Measurements from ENCODE around the gene CRYBB1.

CRYBB1 gene

DNA sequence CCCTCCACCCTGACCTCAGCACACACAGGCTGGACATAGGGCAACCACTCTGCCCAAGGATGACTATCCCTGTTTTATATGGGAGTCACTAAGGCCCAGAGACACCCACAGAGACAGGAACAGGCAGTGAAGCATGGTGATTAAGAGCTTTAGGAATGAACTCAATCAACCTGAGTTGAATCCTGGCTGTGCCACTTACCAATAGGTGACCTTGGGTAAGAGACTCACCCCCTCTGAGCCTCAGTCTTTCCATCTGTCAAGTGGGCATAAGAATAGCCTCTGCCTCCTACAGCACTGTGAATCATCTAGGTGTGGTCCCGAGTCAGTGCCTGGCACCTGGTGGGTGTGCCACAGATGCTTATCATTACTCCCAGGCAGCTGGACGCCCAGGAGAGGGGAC lies 6.8 kb downstream of the CRYBB1 start:
- H3K4me3 Mint-ChIP-seq: peak overlapping the region; percentile 70
- DNase-seq (ENCODE audit: low spot score in 2 of 2) (no peak), ATAC-seq (replicated peaks; ENCODE audit: extremely low read depth, poor library complexity, severe bottlenecking) (no peak)
- H3K27me3 Mint-ChIP-seq: no peaks in the 10 kb centered on the region
- no peaks in the 10 kb centered on the region for H3K9me3 Mint-ChIP-seq
- peak overlapping the region; percentile 0 for H3K27ac Mint-ChIP-seq (ENCODE audit: low read depth)
- H3K4me1 Mint-ChIP-seq: peaks cover 39% of the 10 kb centered on the region
- no peaks in the 10 kb centered on the region for H3K36me3 Mint-ChIP-seq (ENCODE audit: insufficient read depth)

- Mint-ChIP-seq H3K27me3 (no peaks in the 10 kb centered on the region), H3K27ac (ENCODE audit: low read depth) (peak overlapping the region; percentile 0), H3K36me3 (ENCODE audit: insufficient read depth) (no peaks in the 10 kb centered on the region), H3K9me3 (no peaks in the 10 kb centered on the region), H3K4me3 (peak overlapping the region; percentile 70), H3K4me1 (peaks cover 39% of the 10 kb centered on the region)
- ATAC-seq (replicated peaks; ENCODE audit: extremely low read depth, poor library complexity, severe bottlenecking) (peak; percentile 82), DNase-seq (ENCODE audit: low spot score in 2 of 2) (peak in 1 of 2 donors; percentile 33)
These were observed 7.5 kb downstream of the CRYBB1 start for GRCh38 chr22:26610072-26610958.

DNA sequence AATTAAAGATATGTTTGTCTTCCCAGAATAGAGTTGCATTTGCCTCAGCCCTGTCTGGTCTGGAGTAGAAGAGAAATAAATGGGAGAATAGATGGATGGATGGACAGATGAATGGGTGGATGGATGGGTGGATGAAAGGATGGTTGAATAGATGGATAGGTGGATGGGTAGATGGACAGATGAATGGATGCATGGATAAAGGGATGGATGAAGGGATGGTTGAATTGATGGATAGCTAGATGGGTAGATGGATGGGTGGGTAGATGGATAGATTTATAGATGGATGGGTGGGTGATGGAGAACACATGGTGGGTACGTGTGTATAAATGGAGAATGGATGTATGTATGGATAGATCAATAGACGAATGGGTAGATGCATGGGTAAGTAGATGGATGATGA lies 8.5 kb downstream of the CRYBB1 start:
- H3K9me3 Mint-ChIP-seq: no peaks in the 10 kb centered on the region
- no peaks in the 10 kb centered on the region for H3K27me3 Mint-ChIP-seq
- no peak overlapping the region for H3K4me3 Mint-ChIP-seq
- ATAC-seq (replicated peaks; ENCODE audit: extremely low read depth, poor library complexity, severe bottlenecking): no peak
- H3K4me1 Mint-ChIP-seq: peaks cover 47% of the 10 kb centered on the region
- H3K27ac Mint-ChIP-seq (ENCODE audit: low read depth): peak overlapping the region; percentile 0
- H3K36me3 Mint-ChIP-seq (ENCODE audit: insufficient read depth): peaks cover 2% of the 10 kb centered on the region
- no peak for DNase-seq (ENCODE audit: low spot score in 2 of 2)

- no peak for ATAC-seq (replicated peaks; ENCODE audit: extremely low read depth, poor library complexity, severe bottlenecking)
- H3K4me3 Mint-ChIP-seq: no peak overlapping the region
- H3K27ac Mint-ChIP-seq (ENCODE audit: low read depth): no peak overlapping the region
- peaks cover 47% of the 10 kb centered on the region for H3K4me1 Mint-ChIP-seq
- no peaks in the 10 kb centered on the region for H3K9me3 Mint-ChIP-seq
- H3K27me3 Mint-ChIP-seq: no peaks in the 10 kb centered on the region
- H3K36me3 Mint-ChIP-seq (ENCODE audit: insufficient read depth): peaks cover 2% of the 10 kb centered on the region
- no peak for DNase-seq (ENCODE audit: low spot score in 2 of 2)
These were observed 9.7 kb downstream of the CRYBB1 start for GRCh38 chr22:26608129-26608528.

DNA sequence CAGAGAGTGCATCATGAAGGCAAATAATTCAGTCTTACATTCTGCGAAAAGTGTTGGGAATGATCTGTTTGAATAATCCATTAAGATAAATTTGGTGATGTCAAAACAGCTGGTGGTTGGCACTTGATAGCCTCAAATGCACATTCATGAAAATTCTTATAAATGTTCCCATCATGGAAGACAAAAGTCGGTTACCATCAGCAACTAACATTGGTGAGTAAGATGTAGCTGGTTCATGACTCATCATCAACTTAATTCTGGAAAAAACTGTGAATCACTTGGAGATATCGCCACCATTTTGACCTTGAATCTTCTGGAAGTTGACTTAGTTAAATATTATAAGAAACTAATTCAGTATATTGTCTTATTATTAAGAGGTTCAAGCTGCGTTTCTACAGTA lies 11.2 kb downstream of the CRYBB1 start:
- Mint-ChIP-seq H3K36me3 (ENCODE audit: insufficient read depth) (peaks cover 2% of the 10 kb centered on the region), H3K27ac (ENCODE audit: low read depth) (no peak overlapping the region), H3K4me1 (peaks cover 47% of the 10 kb centered on the region), H3K9me3 (no peaks in the 10 kb centered on the region), H3K4me3 (no peak overlapping the region), H3K27me3 (no peaks in the 10 kb centered on the region)
- ATAC-seq (replicated peaks; ENCODE audit: extremely low read depth, poor library complexity, severe bottlenecking) (no peak), DNase-seq (ENCODE audit: low spot score in 2 of 2) (no peak)

GRCh38 chr22:26604368-26604767 lies 13.5 kb downstream of the CRYBB1 start:
- no peak for ATAC-seq (replicated peaks; ENCODE audit: extremely low read depth, poor library complexity, severe bottlenecking)
- Mint-ChIP-seq H3K4me3 (no peak overlapping the region), H3K9me3 (no peaks in the 10 kb centered on the region), H3K27ac (ENCODE audit: low read depth) (no peak overlapping the region), H3K27me3 (no peaks in the 10 kb centered on the region), H3K4me1 (peaks cover 42% of the 10 kb centered on the region), H3K36me3 (ENCODE audit: insufficient read depth) (peaks cover 2% of the 10 kb centered on the region)
- DNase-seq (ENCODE audit: low spot score in 2 of 2): no peak

DNA sequence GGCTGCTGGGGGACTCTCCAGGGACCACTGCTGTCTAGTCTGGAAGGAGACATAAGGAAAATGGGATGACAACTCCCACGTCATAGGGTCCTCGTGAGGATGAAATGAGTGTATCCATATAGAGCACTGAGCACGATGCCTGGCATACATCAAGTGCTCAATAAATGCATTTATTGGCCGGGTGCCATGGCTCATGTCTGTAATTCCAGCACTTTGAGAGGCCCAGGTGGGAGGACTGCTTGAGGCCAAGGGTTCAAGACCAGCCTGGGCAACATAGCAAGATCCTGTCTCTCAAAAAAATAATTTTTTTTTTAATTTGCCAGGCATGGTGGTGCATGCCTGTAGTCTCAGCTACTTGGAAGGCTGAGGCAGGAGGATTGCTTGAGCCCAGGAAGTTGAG lies 15.7 kb downstream of the CRYBB1 start:
- H3K36me3 Mint-ChIP-seq (ENCODE audit: insufficient read depth): peaks cover 2% of the 10 kb centered on the region
- no peaks in the 10 kb centered on the region for H3K27me3 Mint-ChIP-seq
- no peak for ATAC-seq (replicated peaks; ENCODE audit: extremely low read depth, poor library complexity, severe bottlenecking)
- no peaks in the 10 kb centered on the region for H3K9me3 Mint-ChIP-seq
- no peak for DNase-seq (ENCODE audit: low spot score in 2 of 2)
- H3K4me3 Mint-ChIP-seq: no peak overlapping the region
- H3K27ac Mint-ChIP-seq (ENCODE audit: low read depth): no peak overlapping the region
- peaks cover 49% of the 10 kb centered on the region for H3K4me1 Mint-ChIP-seq

GRCh38 chr22:26601726-26602125 lies 16.1 kb downstream of the CRYBB1 start:
- no peak for DNase-seq (ENCODE audit: low spot score in 2 of 2)
- no peak overlapping the region for H3K4me3 Mint-ChIP-seq
- no peaks in the 10 kb centered on the region for H3K9me3 Mint-ChIP-seq
- no peaks in the 10 kb centered on the region for H3K27me3 Mint-ChIP-seq
- H3K27ac Mint-ChIP-seq (ENCODE audit: low read depth): no peak overlapping the region
- peaks cover 53% of the 10 kb centered on the region for H3K4me1 Mint-ChIP-seq
- H3K36me3 Mint-ChIP-seq (ENCODE audit: insufficient read depth): peaks cover 4% of the 10 kb centered on the region
- no peak for ATAC-seq (replicated peaks; ENCODE audit: extremely low read depth, poor library complexity, severe bottlenecking)

DNA sequence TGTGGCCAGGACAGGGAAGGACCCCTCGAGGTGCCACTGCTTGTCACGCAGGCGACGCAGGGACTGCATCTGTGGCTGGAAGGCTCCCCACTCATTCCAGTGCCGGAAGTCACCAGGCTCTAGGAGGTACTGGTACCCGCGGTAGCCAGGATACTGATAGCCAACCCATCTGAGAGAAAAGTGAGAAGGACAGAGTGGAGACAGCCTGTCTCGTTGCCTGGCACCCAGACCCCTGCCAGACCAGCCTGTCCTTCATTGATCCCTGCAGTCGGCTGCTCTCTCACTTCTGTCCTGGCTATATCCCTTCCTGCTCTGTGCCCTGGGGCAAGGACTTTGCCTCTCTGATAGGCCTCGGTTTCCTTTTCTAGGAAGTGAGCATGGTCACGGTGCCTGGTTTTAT lies 18.3 kb downstream of the CRYBB1 start:
- Mint-ChIP-seq H3K27ac (ENCODE audit: low read depth) (no peak overlapping the region), H3K4me3 (no peak overlapping the region), H3K9me3 (no peaks in the 10 kb centered on the region), H3K4me1 (peaks cover 52% of the 10 kb centered on the region), H3K27me3 (no peaks in the 10 kb centered on the region), H3K36me3 (ENCODE audit: insufficient read depth) (peaks cover 2% of the 10 kb centered on the region)
- ATAC-seq (replicated peaks; ENCODE audit: extremely low read depth, poor library complexity, severe bottlenecking) (no peak), DNase-seq (ENCODE audit: low spot score in 2 of 2) (no peak)

GRCh38 chr22:26597480-26597879 lies 20.3 kb downstream of the CRYBB1 start:
- no peaks in the 10 kb centered on the region for H3K9me3 Mint-ChIP-seq
- ATAC-seq (replicated peaks; ENCODE audit: extremely low read depth, poor library complexity, severe bottlenecking): no peak
- H3K27ac Mint-ChIP-seq (ENCODE audit: low read depth): peak overlapping the region; percentile 97
- H3K4me1 Mint-ChIP-seq: peaks cover 66% of the 10 kb centered on the region
- H3K27me3 Mint-ChIP-seq: no peaks in the 10 kb centered on the region
- DNase-seq (ENCODE audit: low spot score in 2 of 2): no peak
- peaks cover 5% of the 10 kb centered on the region for H3K36me3 Mint-ChIP-seq (ENCODE audit: insufficient read depth)
- peak overlapping the region; percentile 54 for H3K4me3 Mint-ChIP-seq

- H3K4me1 Mint-ChIP-seq: peaks cover 70% of the 10 kb centered on the region
- DNase-seq (ENCODE audit: low spot score in 2 of 2) (peak; percentile 35 to 56), ATAC-seq (replicated peaks; ENCODE audit: extremely low read depth, poor library complexity, severe bottlenecking) (peak; percentile 79)
- H3K27ac Mint-ChIP-seq (ENCODE audit: low read depth): peak overlapping the region; percentile 97
- H3K36me3 Mint-ChIP-seq (ENCODE audit: insufficient read depth): peaks cover 7% of the 10 kb centered on the region
- H3K9me3 Mint-ChIP-seq: no peaks in the 10 kb centered on the region
- peak overlapping the region; percentile 54 for H3K4me3 Mint-ChIP-seq
- no peaks in the 10 kb centered on the region for H3K27me3 Mint-ChIP-seq
These were observed 20.8 kb downstream of the CRYBB1 start for GRCh38 chr22:26597026-26597425.

DNA sequence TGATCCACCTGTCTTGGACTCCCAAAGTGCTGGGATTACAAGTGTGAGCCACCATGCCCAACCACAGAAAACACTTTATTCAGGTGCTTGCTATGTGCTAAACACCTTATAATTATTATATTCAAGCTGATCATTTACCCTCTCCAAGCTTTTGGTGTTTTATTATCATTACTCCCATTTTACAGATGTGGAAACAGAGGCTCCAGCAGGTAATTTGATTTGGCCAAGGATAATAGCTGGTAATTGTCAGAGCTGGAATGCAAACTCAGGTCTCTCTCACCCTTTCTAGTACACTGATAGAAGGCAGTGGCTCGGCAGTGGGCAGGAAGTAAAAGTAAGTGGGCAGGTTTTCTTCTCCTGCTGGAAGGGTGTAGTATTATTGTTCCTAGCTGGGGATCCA lies 24.1 kb downstream of the CRYBB1 start:
- ATAC-seq (replicated peaks; ENCODE audit: extremely low read depth, poor library complexity, severe bottlenecking) (no peak), DNase-seq (ENCODE audit: low spot score in 2 of 2) (no peak)
- Mint-ChIP-seq H3K27ac (ENCODE audit: low read depth) (peak overlapping the region; percentile 85), H3K27me3 (no peaks in the 10 kb centered on the region), H3K4me3 (peak overlapping the region; percentile 18), H3K36me3 (ENCODE audit: insufficient read depth) (peaks cover 13% of the 10 kb centered on the region), H3K9me3 (no peaks in the 10 kb centered on the region), H3K4me1 (peaks cover 65% of the 10 kb centered on the region)

DNA sequence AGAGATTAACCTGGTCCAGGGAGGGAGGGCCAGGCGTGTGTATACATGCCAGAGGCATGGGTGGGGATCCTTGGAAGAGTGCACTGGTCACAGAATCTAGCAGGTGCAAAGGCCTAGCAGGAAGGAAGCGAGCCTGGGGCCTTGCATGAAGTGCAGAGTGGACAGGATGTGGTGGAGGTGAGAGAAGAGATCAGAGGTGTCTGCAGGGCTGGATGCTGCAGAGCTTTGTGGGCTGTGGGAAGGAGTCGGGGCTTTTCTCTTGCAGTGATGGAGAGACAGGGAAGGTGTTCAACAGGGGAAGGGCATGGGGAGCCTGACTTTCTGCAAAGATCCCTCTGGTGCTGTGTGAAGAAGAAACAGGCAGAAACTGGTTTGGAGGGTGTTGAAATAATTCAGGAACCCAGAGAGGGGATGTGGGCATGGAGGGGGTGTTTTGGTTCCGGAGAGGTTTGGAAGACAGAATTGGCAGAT lies 25.4 kb downstream of the CRYBB1 start:
- H3K27me3 Mint-ChIP-seq: no peaks in the 10 kb centered on the region
- no peaks in the 10 kb centered on the region for H3K9me3 Mint-ChIP-seq
- ATAC-seq (replicated peaks; ENCODE audit: extremely low read depth, poor library complexity, severe bottlenecking) (peak; percentile 63), DNase-seq (ENCODE audit: low spot score in 2 of 2) (peak; percentile 28 to 61)
- peak overlapping the region; percentile 85 for H3K27ac Mint-ChIP-seq (ENCODE audit: low read depth)
- peaks cover 17% of the 10 kb centered on the region for H3K36me3 Mint-ChIP-seq (ENCODE audit: insufficient read depth)
- peaks cover 64% of the 10 kb centered on the region for H3K4me1 Mint-ChIP-seq
- peak overlapping the region; percentile 70 for H3K4me3 Mint-ChIP-seq

All from central memory CD8-positive, alpha-beta T cell (primary cell).